Activated naive CD4-positive, alpha-beta T cell treated with anti-CD3 and anti-CD28 coated beads, Interleukin-2, amount 10 ng/mL, durations not matched to agents 7 days and 5 days (primary cell): Measurements from ENCODE around the gene RAB33A.

ENCODE experiments used
- CTCF ChIA-PET: fragments of 350-600 bp; sonication (Branson Sonifier 250); formaldehyde crosslinking; loops from one replicate; lab custom pipeline; 2021; ENCODE audit warnings: antibody characterized with exemption; lab: Charles Lee
- DNase-seq: peaks from one replicate; pipeline ENCODE4 v3.0.0-alpha.2; 2020
- H3K27ac Mint-ChIP-seq: one replicate; pipeline ENCODE4 v1.8.0; 2021; ENCODE audit warnings: mild to moderate bottlenecking, moderate library complexity, mixed read lengths
- H3K27me3 Mint-ChIP-seq: one replicate; pipeline ENCODE4 v1.8.0; 2021; ENCODE audit warnings: mild to moderate bottlenecking, mixed read lengths
- H3K36me3 Mint-ChIP-seq: one replicate; pipeline ENCODE4 v1.8.0; 2021; ENCODE audit warnings: mixed read lengths
- H3K4me1 Mint-ChIP-seq: one replicate; pipeline ENCODE4 v1.8.0; 2021; ENCODE audit warnings: mixed read lengths
- H3K4me3 Mint-ChIP-seq: one replicate; pipeline ENCODE4 v1.8.0; 2021; ENCODE audit warnings: mild to moderate bottlenecking, moderate library complexity, mixed read lengths
- H3K9me3 Mint-ChIP-seq: one replicate; pipeline ENCODE4 v1.8.0; 2021; ENCODE audit warnings: mixed read lengths

Gene RAB33A

DNA sequence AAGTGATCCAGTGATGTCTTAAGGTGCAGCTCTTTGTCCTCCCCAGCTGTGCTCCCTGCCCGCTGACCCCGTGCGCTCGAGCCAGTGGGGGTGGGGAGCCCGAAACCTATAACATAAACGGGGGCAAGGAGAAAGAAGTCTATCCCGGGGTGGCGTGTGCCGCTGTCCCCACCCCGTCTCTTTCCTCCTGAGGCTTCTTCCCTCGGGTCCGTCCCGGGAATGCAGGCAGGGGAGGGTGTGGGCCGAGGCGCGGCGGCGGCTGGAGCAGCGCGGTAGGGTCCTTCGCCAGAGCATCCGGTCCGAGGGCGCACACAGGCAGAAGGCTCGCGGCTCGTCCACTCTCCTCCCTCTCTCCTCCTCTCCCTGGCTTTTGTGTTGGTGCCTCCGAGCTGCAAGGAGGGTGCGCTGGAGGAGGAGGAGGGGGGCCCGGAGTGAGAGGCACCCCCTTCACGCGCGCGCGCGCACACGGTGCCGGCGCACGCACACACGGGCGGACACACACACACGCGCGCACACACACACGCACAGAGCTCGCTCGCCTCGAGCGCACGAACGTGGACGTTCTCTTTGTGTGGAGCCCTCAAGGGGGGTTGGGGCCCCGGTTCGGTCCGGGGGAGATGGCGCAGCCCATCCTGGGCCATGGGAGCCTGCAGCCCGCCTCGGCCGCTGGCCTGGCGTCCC, at the start of gene RAB33A:
TSS of gene RAB33A (plus strand) at position 517 of the 681 bp plus-strand sequence. CDS start at position 618, 101 bp downstream.
- CTCF ChIA-PET: interaction anchor here (0.9 to 1.1 kb wide), 2 partner anchors 28 to 92 kb away, joined by 3 to 4 read pairs; no protein-coding TSS in a partner anchor
- H3K4me3 Mint-ChIP-seq: peak within 1 kb of the TSS; percentile 93
- H3K27me3 Mint-ChIP-seq: no peaks in the 10 kb centered on the region
- peak within 1 kb of the TSS; percentile 93 for H3K27ac Mint-ChIP-seq
- H3K36me3 Mint-ChIP-seq: peaks cover 25% of the 10 kb centered on the region
- H3K9me3 Mint-ChIP-seq: no peaks in the 10 kb centered on the region
- DNase-seq: peak; percentile 60
- peaks cover 46% of the 10 kb centered on the region for H3K4me1 Mint-ChIP-seq

DNA sequence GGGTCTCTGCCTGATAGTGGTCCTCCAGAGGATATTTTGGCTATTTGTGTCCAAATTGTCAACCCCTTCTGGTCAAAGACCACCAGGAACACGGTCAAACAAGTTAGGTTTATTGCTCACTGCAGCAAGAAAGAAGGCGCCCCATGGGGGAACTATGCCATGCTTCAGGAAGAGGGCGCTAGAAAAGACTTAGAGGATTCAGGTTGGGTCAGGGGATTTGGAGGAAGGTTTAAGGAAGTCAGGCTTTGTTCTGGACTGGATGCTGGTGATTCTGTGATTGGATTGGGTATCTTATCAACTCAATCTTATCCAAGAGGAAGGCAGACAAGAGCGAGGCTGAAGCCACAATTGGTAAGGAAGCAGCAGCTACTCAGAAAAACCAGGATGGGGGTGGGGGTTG, 47.2 kb upstream of the RAB33A start:
- Mint-ChIP-seq H3K9me3 (no peaks in the 10 kb centered on the region), H3K27ac (peak overlapping the region; percentile 4), H3K4me3 (no peak overlapping the region), H3K4me1 (peaks cover 10% of the 10 kb centered on the region), H3K27me3 (no peaks in the 10 kb centered on the region), H3K36me3 (peaks cover 19% of the 10 kb centered on the region)
- DNase-seq: no peak
- CTCF ChIA-PET: interaction anchor here (0.7 to 1.3 kb wide), 2 partner anchors 40 to 44 kb away, joined by 3 to 5 read pairs; no protein-coding TSS in a partner anchor

DNA sequence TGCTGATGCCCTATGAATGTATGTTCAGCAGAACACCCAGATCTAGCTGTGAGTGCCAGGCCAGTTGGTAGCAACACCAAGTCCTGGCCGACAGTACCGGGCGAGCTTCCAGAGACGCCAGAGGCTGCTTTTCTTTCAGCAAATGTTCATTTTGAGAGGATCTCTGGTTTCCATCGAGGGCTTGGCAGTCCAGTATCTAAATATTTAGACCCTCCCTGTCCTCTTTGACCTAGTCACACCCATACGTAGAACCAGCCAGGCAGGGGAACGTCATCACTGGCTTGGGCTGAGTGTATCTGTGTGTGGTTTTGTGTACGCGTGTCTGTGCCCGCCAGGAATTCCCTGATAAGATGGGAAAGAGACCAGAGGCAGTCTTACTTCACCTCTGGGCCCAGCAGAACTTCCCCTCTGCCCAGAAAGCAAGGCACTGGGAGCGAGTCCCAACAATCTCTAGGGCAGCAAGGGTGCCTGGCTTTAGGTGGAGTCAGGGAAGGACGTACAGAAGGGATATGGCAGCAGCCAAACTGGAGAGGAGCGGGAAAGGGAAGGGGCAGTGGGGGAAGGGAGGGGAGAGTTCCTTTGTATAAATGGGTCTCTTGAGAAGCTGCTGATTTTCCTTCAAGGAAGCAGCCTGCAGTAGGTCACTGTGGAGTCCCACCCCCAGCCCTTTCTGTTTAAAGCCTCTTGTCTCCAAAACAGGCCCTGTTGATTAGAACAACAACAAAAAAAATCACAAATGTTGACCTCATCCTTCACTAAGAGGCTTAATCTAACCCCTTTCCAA, 46.5 kb upstream of the RAB33A start:
- H3K27ac Mint-ChIP-seq: no peak overlapping the region
- peaks cover 4% of the 10 kb centered on the region for H3K4me1 Mint-ChIP-seq
- H3K27me3 Mint-ChIP-seq: no peaks in the 10 kb centered on the region

DNA sequence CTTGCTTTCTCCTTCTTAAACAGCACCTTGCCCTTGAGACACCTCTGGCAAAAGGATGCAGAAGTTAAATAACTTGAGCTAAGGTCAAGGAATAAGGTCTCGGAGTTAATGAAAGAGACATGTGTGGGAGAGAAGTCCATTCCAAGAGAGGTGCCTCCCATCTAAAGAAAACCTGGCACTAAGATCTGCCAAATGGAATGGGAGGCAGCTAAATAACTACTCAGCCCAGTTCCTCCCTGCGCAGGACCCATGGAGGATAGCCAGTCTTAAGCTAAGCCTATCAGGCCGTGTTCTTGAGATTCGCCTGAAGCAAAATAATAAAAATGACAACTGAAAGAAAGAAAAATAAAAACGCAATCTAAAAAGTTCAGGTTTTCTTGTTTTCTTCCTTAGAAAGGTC, 40.8 kb upstream of the RAB33A start:
- Mint-ChIP-seq H3K27me3 (no peaks in the 10 kb centered on the region), H3K36me3 (peaks cover 26% of the 10 kb centered on the region), H3K9me3 (no peaks in the 10 kb centered on the region), H3K4me1 (no peaks in the 10 kb centered on the region), H3K4me3 (no peak overlapping the region), H3K27ac (no peak overlapping the region)
- no peak for DNase-seq
- CTCF ChIA-PET: interaction anchor here (1.1 kb wide), 1 partner anchor 51 kb away, joined by 3 read pairs; no protein-coding TSS in a partner anchor

More for the DNA sequence above, 46.5 kb upstream of the RAB33A start:
- CTCF ChIA-PET: interaction anchor here (0.7 to 1.3 kb wide), 2 partner anchors 41 to 45 kb away, joined by 3 to 5 read pairs; no protein-coding TSS in a partner anchor
- Mint-ChIP-seq H3K9me3 (no peaks in the 10 kb centered on the region), H3K4me3 (no peak overlapping the region), H3K36me3 (peaks cover 22% of the 10 kb centered on the region)
- no peak for DNase-seq

DNA sequence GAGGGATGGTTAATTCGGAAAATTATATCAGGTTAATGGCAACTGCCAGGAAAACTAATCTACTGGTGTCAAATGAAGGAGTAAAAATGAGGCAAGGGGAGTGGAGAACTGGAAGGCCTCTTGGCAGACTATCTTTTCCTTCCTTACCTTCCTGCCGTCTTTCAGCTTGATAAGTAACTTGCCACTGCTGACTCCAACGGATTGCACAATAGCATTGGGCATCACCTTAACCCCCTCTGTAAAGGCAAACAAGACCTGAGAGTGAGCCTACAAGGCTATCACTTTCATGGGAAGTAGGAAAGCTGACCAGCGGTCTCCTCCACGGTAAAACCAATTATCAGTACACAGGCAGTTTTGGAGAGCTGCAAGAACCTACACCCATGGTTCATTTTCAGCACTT, 35.3 kb upstream of the RAB33A start:
- no peaks in the 10 kb centered on the region for H3K9me3 Mint-ChIP-seq
- H3K36me3 Mint-ChIP-seq: peaks cover 35% of the 10 kb centered on the region
- no peaks in the 10 kb centered on the region for H3K4me1 Mint-ChIP-seq
- CTCF ChIA-PET: interaction anchor here (1.7 kb wide), 1 partner anchor 57 kb away, joined by 5 read pairs; no protein-coding TSS in a partner anchor
- H3K27me3 Mint-ChIP-seq: no peaks in the 10 kb centered on the region
- DNase-seq: no peak
- no peak overlapping the region for H3K4me3 Mint-ChIP-seq
- H3K27ac Mint-ChIP-seq: no peak overlapping the region

DNA sequence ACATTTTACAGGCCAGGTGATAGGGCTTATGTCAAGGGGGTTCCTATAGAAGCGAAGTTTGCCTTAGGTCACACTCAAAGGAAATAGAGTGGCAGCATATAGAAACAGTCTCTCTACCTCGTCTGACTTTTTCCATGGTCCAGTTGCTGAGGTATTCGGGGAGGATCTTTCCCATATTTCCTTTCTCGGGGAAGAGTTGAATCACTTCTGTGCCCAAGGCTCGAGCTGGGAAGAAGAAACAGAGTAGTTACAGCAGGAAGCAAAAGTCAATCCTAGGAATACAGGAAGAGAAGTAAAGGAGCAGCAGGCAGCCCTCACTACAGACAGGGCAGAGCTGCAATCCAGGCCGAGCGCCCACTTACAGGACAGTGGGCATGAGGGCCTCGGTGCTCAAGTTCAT, 34.8 kb upstream of the RAB33A start:
- H3K9me3 Mint-ChIP-seq: no peaks in the 10 kb centered on the region
- DNase-seq: no peak
- H3K4me3 Mint-ChIP-seq: no peak overlapping the region
- CTCF ChIA-PET: interaction anchor here (1.7 kb wide), 1 partner anchor 57 kb away, joined by 5 read pairs; no protein-coding TSS in a partner anchor
- H3K27me3 Mint-ChIP-seq: no peaks in the 10 kb centered on the region
- no peaks in the 10 kb centered on the region for H3K4me1 Mint-ChIP-seq
- peaks cover 36% of the 10 kb centered on the region for H3K36me3 Mint-ChIP-seq
- no peak overlapping the region for H3K27ac Mint-ChIP-seq

DNA sequence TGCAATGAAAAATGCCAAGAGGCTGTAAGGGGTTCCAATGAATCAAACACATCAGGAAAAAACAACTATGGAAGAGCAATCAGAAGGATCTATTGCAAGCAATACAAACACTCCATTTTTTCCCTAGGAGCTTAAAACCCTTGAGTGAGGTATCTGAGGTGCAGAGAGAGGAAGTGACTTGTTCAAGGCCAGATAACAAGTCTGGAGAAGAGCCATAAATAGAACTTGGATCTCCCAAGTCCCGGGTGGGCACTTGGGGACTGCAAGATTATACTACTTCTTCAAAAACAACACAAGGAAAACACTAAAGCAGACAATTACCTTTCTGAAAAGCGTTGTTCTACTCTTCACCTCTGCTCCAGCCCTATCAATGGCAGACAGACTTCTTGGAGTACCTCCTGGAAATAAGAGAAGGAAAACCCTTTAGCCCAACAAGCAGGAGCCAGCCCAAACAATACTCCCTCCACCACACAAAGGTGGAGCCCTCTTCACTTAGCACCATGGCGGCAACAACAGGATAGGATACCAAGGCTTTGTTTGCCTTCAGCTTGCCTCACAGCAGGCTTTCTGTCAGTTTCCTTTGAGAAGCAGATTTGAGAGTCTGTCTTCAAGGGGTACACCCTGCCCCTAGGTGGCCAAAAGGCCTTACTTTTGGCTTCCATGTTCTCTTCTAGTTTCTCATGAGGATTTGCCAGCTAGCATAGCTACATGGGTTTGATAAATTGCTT, 32.1 kb upstream of the RAB33A start:
- Mint-ChIP-seq H3K27ac (no peak overlapping the region), H3K4me1 (no peaks in the 10 kb centered on the region), H3K27me3 (no peaks in the 10 kb centered on the region), H3K36me3 (peaks cover 46% of the 10 kb centered on the region), H3K9me3 (no peaks in the 10 kb centered on the region), H3K4me3 (no peak overlapping the region)
- CTCF ChIA-PET: interaction anchor here (1.0 to 1.3 kb wide), 2 partner anchors 19 to 20 kb away, joined by 3 read pairs; no protein-coding TSS in a partner anchor
- DNase-seq: no peak

DNA sequence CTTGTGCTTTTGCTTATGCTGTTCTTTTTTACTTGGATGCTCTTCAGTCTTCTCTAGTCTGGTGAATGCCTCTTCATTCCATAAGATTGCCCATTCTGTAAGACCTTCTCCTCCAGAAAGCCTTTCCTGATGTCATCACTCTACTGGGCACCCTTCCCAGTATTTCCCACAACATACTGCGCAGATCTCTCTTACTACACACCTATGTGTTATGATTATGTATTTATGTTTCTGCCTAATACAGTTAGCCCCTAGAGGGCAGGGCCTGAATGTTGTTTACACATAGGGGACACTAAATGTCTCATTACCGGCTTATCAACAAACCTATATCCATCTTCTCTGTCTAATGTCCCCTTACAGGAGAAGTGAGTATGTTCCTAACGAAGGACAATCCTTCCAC, 27.3 kb upstream of the RAB33A start:
- Mint-ChIP-seq H3K4me3 (no peak overlapping the region), H3K4me1 (peaks cover 7% of the 10 kb centered on the region), H3K36me3 (peaks cover 37% of the 10 kb centered on the region), H3K27me3 (no peaks in the 10 kb centered on the region), H3K9me3 (no peaks in the 10 kb centered on the region), H3K27ac (no peak overlapping the region)
- no peak for DNase-seq
- CTCF ChIA-PET: interaction anchor here (1.0 to 1.1 kb wide), 2 partner anchors 27 to 47 kb away, joined by 3 read pairs; partner anchors contain the start of gene RAB33A

DNA sequence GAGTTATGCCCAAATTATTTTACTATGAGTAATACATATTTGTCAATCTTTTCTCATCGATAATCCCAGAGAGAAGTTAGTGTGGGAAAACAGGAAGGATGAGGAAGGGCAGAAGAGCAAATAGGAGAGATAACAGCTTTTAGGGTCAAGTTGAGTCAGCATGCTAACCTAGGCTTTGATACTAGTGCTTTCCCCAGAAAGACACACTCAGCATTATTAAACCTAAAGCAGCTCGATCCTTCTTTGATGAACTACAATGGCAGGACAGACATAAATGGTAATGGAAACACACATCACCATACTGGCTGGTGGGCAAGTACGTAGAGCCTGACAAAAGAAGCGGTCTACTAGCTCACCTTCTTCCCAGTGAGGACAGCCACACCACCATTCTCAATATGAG, 26.6 kb upstream of the RAB33A start:
- peaks cover 32% of the 10 kb centered on the region for H3K36me3 Mint-ChIP-seq
- CTCF ChIA-PET: interaction anchor here (0.9 kb wide), 1 partner anchor 42 kb away, joined by 3 read pairs; no protein-coding TSS in a partner anchor
- peaks cover 7% of the 10 kb centered on the region for H3K4me1 Mint-ChIP-seq
- H3K9me3 Mint-ChIP-seq: no peaks in the 10 kb centered on the region
- no peak overlapping the region for H3K27ac Mint-ChIP-seq
- no peak overlapping the region for H3K4me3 Mint-ChIP-seq
- H3K27me3 Mint-ChIP-seq: no peaks in the 10 kb centered on the region
- DNase-seq: no peak

DNA sequence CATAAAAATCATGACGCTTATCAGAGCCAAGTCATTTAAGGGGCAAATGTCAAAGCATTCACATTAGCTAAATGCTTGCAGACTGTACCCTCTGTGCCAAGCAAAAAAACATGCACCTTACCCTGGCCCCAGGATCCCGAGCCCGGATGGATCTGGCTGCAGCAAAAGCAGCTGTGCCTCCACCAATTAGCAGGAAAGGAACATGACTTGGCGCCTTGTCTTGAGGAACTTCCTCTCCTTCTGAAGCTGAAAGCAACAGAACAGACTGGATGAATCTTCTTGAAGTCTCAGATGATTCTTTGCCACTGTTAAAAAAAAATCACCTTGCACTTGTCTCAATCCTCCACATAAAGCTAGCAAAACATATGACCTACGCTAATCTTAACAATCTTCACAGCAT, 24.1 kb upstream of the RAB33A start:
- H3K27me3 Mint-ChIP-seq: no peaks in the 10 kb centered on the region
- H3K4me1 Mint-ChIP-seq: peaks cover 7% of the 10 kb centered on the region
- no peak for DNase-seq
- H3K4me3 Mint-ChIP-seq: no peak overlapping the region
- CTCF ChIA-PET: interaction anchor here (0.9 to 1.5 kb wide), 3 partner anchors 29 to 68 kb away, joined by 3 to 6 read pairs (median 3); no protein-coding TSS in a partner anchor
- H3K36me3 Mint-ChIP-seq: peaks cover 26% of the 10 kb centered on the region
- peak overlapping the region; percentile 72 for H3K27ac Mint-ChIP-seq
- no peaks in the 10 kb centered on the region for H3K9me3 Mint-ChIP-seq

DNA sequence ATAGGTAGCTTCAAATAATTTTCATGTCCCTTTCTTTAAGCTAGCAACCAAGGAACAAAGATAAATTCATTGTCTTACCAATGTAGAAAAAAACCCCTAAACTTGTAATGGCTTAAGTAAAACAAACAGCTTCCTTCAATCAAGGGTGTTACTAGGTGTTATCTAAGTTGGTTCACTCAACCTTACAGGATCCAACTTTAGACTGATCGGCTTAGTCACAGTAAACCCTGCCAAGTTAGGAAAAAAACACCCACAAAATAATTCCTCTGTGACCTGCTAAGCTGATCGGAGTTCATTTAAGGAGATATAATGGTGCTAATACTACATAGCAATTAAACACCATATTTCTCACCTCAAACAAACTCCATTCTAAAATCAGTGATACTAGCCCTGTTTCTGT, 16.2 kb upstream of the RAB33A start:
- DNase-seq: no peak
- H3K36me3 Mint-ChIP-seq: peaks cover 11% of the 10 kb centered on the region
- H3K4me1 Mint-ChIP-seq: peaks cover 10% of the 10 kb centered on the region
- H3K9me3 Mint-ChIP-seq: no peaks in the 10 kb centered on the region
- no peak overlapping the region for H3K27ac Mint-ChIP-seq
- CTCF ChIA-PET: interaction anchor here (0.7 to 1.7 kb wide), 2 partner anchors 36 to 76 kb away, joined by 3 to 5 read pairs; no protein-coding TSS in a partner anchor
- no peaks in the 10 kb centered on the region for H3K27me3 Mint-ChIP-seq
- no peak overlapping the region for H3K4me3 Mint-ChIP-seq

DNA sequence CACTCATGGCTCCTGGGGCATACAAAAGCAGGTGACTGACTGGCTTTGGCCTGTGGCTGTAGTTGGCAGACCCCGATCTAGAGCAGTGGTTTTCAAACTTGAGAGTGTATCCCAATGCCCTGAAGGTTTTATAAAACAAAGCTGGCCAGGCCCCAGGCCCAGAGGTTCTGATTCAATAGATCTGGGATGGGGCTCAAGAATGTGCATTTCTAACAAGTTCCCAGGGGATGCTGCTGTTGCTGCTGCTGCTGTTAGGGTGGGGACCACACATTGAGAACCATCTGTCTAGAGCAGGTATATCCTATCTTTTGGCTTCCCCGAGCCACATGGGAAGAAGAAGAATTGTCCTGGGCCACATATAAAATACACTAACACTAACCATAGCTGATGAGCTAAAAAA, 13.5 kb upstream of the RAB33A start:
- H3K4me3 Mint-ChIP-seq: no peak overlapping the region
- no peaks in the 10 kb centered on the region for H3K27me3 Mint-ChIP-seq
- CTCF ChIA-PET: no interaction called here
- H3K36me3 Mint-ChIP-seq: peaks cover 13% of the 10 kb centered on the region
- no peak overlapping the region for H3K27ac Mint-ChIP-seq
- no peaks in the 10 kb centered on the region for H3K9me3 Mint-ChIP-seq
- no peak for DNase-seq
- H3K4me1 Mint-ChIP-seq: peaks cover 26% of the 10 kb centered on the region

DNA sequence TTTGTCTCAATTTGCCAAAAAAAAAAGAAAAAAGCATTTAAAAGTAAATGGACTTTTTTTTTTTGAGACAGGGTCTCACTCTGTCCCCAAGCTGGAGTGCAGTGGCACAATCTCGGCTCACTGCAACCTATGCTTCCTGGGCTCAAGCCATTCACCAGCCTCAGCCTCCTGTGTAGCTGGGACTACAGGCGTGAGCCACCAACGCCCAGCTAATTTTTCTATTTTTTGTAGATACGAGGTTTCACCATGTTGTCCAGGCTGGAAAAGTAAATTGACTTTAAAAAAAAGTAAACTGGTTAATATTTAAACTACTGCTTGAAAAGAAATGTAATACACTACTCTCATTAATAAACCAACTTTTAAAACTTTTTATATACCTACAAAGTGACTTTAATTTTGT, 12.0 kb upstream of the RAB33A start:
- CTCF ChIA-PET: interaction anchor here (1.3 to 1.5 kb wide), 2 partner anchors 20 to 79 kb away, joined by 3 to 4 read pairs; no protein-coding TSS in a partner anchor
- Mint-ChIP-seq H3K36me3 (peaks cover 11% of the 10 kb centered on the region), H3K4me3 (no peak overlapping the region), H3K9me3 (no peaks in the 10 kb centered on the region), H3K27ac (no peak overlapping the region), H3K4me1 (peaks cover 38% of the 10 kb centered on the region), H3K27me3 (no peaks in the 10 kb centered on the region)
- no peak for DNase-seq
